ENCODE results near the gene PITRM1.
"Not testable (repeated sequence)": the region's sequence is repeated elsewhere in the genome, so short reads cannot be mapped to it uniquely, and the experiment has no call there.

PITRM1 gene

GRCh38 chr10:3172446-3173170 lies at the start of gene PITRM1:
PITRM1 (minus strand) TSS chr10:3172782; CDS start chr10:3172772, 10 bp downstream.
- peak; percentile 98 to 99 for DNase-seq

GRCh38 chr10:3222068-3222467 lies 49.5 kb upstream of the PITRM1 start:
- no peak for DNase-seq

GRCh38 chr10:3221601-3222000 lies 49.0 kb upstream of the PITRM1 start:
- DNase-seq = not testable (repeated sequence)

GRCh38 chr10:3220853-3221252 lies 48.3 kb upstream of the PITRM1 start:
- DNase-seq = no peak

DNA sequence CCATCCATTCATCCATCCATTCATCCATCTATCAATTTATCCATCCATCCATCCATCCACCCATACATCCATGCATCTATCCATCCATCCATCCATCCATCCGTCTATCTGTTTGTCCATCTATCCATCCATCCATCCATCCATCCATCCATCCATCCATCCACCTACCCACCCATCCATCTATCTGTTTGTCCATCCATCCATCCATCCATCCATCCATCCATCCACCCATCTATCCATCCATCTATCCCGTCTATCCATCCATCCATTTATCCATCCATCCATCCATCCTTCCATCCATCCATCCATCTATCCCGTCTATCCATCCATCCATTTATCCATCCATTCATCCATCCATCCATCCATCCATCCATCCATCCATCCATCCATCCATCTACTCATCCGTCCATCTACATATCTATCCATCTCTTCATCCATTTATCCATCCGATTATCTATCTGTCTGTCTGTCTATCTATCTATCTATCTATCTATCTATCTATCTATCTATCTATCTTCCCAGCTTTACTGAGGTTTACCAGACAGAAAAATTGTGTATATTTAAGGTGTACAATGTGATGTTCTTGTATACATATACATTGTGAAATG lies 46.5 kb upstream of the PITRM1 start:
- not testable (repeated sequence) for DNase-seq

DNA sequence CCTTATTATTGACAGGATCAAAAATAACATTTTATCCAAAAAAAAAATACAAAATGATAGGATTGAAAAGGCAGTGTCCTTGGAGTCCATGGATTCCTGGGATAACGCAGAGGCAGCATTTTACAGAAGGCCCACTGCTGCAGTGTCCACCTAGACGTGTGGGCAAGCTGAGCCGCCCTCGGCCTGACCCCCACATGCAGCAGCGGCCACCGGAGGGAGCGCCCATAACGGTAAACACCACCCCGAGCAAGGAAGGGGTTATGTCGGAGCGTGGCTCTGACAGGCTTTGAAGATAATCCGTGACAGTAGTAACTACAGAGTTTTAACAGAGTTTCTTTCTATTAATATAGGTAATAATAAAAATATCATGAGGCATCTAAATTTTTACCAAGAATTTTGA lies 45.3 kb upstream of the PITRM1 start:
- no peak for DNase-seq

DNA sequence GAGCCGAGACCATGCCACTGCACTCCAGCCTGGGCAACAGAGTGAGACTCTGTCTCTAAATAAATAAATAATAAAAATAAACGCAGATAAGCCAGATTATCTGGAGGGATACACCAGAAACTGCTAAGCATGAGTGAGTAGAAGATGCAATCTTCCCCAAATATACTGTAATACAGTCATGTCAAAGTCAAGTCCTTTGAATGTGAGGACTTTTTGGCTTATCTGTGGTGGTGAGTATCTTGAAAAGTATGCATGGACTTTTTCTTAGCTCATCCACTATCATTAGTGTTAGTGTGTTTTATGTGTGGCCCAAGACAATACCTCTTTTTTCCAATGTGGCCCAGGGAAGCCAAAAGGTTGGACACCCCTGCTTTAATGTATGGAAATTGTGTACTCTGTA lies 44.7 kb upstream of the PITRM1 start:
- no peak for DNase-seq

- DNase-seq = no peak
These were observed 42.7 kb upstream of the PITRM1 start for GRCh38 chr10:3215153-3215775.

GRCh38 chr10:3213758-3214515 lies 41.4 kb upstream of the PITRM1 start:
- no peak for DNase-seq

DNA sequence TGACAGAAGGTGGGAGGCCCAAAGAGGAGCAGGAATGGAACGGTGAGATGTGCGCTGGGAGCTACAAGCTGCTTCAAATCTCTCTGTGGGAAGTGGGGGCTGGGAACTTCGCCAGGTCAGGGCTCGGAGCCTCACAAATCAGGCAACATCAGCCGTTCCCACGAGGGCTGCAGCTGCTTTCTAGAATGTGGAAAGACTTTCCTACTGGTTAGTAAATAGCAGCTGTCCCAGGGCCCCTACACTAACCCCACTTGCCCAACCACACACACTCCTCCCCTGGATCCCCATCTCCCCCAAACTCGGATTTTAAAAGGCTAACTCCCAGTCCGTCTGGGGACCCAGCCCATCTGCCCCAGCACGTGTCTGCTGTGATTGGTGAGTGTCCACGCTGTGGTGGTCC lies 40.6 kb upstream of the PITRM1 start:
- no peak for DNase-seq

DNA sequence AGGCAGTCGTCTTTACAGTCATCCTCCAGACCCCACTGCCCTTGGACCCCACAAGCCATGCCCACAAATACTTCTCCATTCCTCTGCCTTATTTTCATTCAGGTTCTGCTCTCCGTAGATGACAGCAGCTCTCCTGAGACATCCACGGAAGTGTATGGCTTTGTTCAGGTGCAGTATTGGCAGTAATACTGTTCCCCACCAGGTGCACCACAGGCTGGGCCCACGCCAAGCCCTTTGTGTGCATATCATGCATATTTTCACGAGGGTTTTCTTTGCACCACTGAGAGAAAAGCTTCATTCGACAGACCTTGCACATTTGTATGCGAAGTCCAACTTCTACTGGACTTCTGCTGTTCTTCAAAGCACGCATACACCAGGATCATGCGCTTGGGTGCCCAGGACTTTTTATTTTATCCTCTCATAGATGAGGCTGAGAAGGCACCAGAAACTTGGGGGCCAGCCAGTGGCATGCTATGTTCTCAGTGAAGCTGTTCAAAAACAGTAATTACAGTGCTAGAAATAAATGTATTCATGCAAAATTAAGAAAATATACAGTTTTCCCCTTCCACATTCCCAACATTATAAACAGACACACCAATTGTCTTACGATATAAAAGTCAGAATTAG lies 37.8 kb upstream of the PITRM1 start:
- DNase-seq = no peak

DNA sequence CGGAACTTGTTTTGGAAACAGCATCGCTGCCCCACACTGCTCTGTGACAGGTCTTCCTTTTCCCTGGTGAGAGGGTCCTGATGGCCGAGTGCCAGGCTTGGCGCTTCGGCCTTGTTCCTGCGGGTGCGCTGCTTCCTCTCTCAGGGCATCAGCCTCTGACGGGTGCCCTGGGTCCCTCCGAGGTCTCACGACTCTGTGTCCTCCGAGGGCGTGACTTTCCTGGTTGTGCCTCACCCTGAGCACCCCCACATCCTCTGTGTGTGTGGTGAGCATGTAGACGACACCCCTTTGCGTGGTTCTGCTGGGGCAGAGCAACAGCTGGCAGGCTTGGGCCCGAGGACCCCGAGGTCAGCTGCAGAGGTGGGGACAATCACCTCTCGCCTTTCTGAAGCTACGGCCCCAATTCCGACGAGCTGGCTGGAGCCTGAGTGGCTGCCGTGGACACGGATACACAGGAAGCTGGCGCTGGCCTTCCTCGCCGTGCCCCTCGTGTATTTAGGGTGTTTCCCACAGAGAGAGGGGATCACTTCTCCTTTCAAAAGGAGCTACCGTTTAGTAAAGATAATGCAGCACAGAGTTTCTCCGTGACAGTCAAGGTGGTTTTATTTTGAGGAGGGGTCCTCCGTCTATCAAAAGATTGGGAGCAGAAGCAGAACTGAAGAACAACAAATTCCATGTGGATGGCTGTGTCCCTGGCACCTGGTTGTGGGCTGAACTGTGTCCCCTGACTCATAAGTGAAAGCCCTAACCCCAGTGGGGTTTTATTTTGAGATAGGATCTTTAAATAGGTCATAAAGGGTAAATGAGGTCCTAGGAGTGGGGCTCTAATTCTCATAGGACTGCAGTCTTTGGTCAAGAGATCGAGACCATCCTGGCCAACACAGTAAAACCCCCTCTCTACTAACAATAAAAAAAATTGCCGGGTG lies 36.2 kb upstream of the PITRM1 start:
- DNase-seq = no peak

DNA sequence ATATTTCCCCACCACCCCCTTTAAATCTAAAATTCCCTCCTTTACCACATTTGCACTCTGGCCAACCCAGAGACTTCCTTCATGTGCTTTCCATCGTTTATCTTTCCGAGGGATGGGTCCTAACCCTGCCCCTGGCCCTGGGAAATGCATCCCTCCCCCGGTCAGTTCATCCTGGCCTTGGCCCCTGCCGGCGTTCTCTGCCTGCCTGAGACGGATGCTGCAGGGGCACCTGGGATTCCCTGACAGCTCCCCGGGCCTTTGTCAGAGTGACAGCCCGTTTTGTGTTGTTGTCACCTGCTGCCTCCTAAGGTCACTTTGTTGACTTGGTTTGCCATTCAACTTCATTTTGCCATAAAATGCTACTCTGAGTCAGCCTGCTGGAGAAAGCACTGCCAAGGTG lies 34.8 kb upstream of the PITRM1 start:
- DNase-seq = no peak

DNA sequence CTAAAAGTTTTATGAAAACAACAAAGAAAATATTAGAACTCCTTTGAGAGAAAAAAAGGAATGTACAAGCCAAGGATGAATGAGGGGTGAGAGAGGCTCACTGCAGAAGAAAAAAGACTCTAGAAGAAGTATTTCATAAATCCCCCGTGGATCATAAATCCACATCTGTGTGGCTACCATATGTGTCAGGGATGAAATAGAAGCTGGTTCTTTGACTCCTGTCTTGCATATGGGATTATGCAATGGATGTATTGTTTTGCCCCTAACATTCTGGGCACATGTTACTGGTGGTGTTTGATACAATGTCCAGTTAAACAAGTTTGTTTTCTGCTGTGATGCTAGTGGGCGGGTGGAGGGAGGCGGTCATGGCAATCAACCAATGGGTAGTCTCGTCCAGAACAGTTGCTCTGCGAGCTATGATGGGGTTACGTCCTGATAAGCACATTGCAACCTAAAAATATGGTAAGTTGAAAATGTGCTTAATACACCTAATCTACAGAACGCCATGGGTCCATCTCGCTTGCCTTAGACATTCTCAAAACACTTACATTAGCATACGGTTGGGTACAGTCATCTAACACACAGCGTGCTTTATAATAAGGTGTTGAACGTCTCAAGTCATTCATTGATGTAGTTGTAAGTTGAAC lies 34.1 kb upstream of the PITRM1 start:
- no peak for DNase-seq

- no peak for DNase-seq
These were observed 31.4 kb upstream of the PITRM1 start for GRCh38 chr10:3203972-3204371.

DNA sequence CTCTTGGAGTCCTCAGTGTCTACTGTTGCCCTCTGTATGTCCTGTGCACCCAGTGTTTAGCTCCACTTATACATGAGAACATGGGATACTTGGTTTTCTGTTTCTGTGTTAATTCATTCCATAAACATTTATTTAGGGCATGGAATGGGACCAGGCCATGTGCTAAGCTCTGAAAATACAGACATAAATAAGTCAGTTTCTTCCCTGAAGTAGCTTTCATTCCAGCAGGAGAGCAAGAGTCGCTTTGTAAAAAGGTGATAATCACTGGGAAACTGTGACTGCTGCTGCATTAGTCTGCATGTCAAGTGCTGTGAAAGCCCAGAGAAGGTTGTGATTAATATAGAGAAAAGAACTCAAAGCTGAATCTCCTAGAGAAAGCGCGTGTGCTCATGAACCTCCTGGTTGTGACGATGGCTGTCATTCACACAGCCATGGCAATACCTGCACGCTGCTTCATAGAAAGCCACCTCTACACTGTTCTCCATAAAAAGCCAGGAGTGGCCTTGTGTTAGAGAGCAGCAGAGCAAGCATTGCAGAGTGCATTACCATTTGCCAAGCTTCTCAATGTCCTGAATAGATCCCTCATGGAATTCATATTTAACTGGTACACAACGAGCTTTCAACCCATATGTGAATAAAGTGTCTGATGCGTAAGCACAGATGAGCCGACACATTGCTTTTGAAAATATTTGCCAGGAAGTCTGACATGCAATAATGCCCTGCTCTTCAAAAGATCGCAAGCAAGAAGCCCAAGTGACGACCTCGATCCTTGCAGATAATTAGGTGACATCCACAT lies 30.6 kb upstream of the PITRM1 start:
- DNase-seq = no peak

GRCh38 chr10:3201796-3202195 lies 29.2 kb upstream of the PITRM1 start:
- no peak for DNase-seq

DNA sequence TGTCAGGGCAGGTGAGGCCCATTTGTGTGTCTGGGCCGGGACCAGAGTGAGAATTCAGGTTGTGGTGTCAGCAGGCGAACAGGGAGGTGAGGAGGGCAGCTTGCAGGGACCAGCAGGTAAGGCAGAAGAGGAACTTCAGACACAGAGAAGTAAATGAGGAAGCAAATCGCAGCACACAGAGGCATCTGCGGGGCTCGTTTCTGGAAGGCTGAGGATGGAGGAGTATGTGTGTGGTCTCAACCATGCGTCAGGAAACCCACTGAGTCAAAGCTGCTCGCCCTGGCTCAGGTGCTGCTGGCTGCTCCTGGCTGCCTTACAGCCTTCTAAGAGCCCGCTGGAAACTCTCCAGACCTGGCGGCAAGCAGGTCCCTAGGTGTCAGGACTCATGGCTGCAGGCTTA lies 26.9 kb upstream of the PITRM1 start:
- no peak for DNase-seq

GRCh38 chr10:3198900-3199299 lies 26.3 kb upstream of the PITRM1 start:
- no peak for DNase-seq

- peak; percentile 59 to 69 for DNase-seq
These were observed 24.9 kb upstream of the PITRM1 start for GRCh38 chr10:3197348-3198003.
